GM13976 (cell line): ENCODE results near the gene SH2D2A.

ENCODE experiments used
- DNase-seq: peaks from one replicate; pipeline ENCODE4 v3.0.0; 2012; ENCODE audit warnings: low spot score
- CTCF ChIP-seq: IDR thresholded peaks from 2 replicates; pipeline ENCODE4 v1.5.1; 2012; ENCODE audit warnings: borderline replicate concordance, mild to moderate bottlenecking; ENCODE audit not compliant: insufficient read depth; ENCODE audit errors: extremely low read depth, missing control alignments, control extremely low read depth
- in situ Hi-C: fragments of 300-500 bp; cut with MboI; formaldehyde crosslinking; loops from one replicate; pipeline ENCODE4 v1.12.0; 2022; ENCODE audit warnings: low sequenced_read_pairs, mixed read lengths, inconsistent platforms; ENCODE audit not compliant: unreplicated experiment

Gene SH2D2A

GRCh38 chr1:156862584-156862983 is 45.9 kb upstream of the SH2D2A start:
- in situ Hi-C loops: no loop called here
- no peak for DNase-seq
- TF ChIP-seq CTCF: no peak

- in situ Hi-C loops: no loop called here
- DNase-seq: peak; percentile 84
Measured at GRCh38 chr1:156860628-156861423, 44.2 kb upstream of the SH2D2A start, which contains the start of gene NTRK1. NTRK1 (plus strand) TSS chr1:156860865; CDS start chr1:156860935, 70 bp downstream.

GRCh38 chr1:156860113-156860627 is 43.5 kb upstream of the SH2D2A start:
- peak; percentile 77 for TF ChIP-seq CTCF
- DNase-seq: peak; percentile 90
- in situ Hi-C loops: no loop called here

More at GRCh38 chr1:156860628-156861423, 44.2 kb upstream of the SH2D2A start, which contains the start of gene NTRK1:
- no peak for TF ChIP-seq CTCF

GRCh38 chr1:156859523-156860112 is 43.0 kb upstream of the SH2D2A start:
- DNase-seq: peak; percentile 68
- in situ Hi-C loops: no loop called here
- TF ChIP-seq CTCF: no peak

GRCh38 chr1:156858959-156859522 is 42.4 kb upstream of the SH2D2A start, which contains the start of gene INSRR:
INSRR (minus strand) TSS chr1:156859117; CDS start chr1:156858621, 496 bp downstream.
- DNase-seq: no peak
- in situ Hi-C loops: no loop called here
- TF ChIP-seq CTCF: no peak

- in situ Hi-C loops: no loop called here
- no peak for DNase-seq
Measured at GRCh38 chr1:156858555-156858956, 41.9 kb upstream of the SH2D2A start.

More at GRCh38 chr1:156858555-156858956, 41.9 kb upstream of the SH2D2A start:
- no peak for TF ChIP-seq CTCF
